Choroid plexus epithelial cell (primary cell): ENCODE results near the gene TMUB1.

Experiments used
- DNase-seq: peaks from one replicate; pipeline ENCODE4 v3.0.0-alpha.2; 2010; ENCODE audit warnings: low read depth
- H3K4me3 ChIP-seq: 2 replicates; pipeline ENCODE4 v1.5.1; 2011; ENCODE audit warnings: low read depth, mild to moderate bottlenecking, control low read depth, low read length, moderate library complexity
- TF ChIP-seq, protein P1 (sequence below): conservative IDR thresholded peaks from 2 replicates; pipeline ENCODE4 v1.5.1; 2011; ENCODE audit warnings: low read depth, mild to moderate bottlenecking, control low read depth, inconsistent platforms, low read length, moderate library complexity

Gene TMUB1

DNA sequence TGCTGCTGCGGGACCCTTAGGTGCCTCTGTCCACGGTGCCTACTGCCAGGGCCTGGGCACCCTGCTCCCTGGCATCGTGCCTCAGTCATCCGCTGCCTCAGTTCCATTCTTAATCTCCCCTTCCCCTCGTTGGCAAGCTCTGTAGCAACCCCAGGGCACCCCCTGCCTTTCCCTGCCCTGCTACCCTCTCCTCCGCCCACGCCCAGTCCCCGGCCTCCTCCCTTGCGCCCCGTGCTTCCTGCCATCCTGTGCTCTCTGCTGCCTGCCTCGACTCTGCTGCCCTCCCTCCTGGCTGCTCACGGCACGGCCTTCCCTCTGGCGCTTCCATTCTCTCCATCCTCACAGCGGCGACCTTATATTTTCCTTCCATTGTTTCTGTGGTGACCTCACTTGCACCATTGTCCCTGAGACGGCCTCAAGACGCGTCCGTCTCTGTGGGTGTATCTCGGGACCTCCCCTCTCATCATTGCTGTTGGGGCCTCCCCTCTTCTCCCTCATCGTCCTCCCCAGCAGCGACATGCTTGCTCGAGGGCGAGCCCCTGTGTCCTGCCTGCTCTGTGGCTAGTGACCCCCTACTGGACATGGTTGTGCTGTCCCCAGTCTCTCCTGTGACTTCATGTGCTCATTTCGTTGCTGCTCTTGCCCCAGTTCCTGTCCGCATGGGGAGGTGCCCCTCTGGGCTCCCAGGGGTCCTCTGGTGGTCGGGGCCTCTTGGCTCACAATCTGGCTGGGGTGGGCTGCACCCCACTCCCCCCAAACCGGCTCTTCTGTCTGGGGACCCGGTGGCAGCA is 38.3 kb upstream of the TMUB1 start:
- DNase-seq = no peak
- no peak overlapping the region for H3K4me3 ChIP-seq
- TF ChIP-seq, protein P1, sequence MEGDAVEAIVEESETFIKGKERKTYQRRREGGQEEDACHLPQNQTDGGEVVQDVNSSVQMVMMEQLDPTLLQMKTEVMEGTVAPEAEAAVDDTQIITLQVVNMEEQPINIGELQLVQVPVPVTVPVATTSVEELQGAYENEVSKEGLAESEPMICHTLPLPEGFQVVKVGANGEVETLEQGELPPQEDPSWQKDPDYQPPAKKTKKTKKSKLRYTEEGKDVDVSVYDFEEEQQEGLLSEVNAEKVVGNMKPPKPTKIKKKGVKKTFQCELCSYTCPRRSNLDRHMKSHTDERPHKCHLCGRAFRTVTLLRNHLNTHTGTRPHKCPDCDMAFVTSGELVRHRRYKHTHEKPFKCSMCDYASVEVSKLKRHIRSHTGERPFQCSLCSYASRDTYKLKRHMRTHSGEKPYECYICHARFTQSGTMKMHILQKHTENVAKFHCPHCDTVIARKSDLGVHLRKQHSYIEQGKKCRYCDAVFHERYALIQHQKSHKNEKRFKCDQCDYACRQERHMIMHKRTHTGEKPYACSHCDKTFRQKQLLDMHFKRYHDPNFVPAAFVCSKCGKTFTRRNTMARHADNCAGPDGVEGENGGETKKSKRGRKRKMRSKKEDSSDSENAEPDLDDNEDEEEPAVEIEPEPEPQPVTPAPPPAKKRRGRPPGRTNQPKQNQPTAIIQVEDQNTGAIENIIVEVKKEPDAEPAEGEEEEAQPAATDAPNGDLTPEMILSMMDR = no peak

DNA sequence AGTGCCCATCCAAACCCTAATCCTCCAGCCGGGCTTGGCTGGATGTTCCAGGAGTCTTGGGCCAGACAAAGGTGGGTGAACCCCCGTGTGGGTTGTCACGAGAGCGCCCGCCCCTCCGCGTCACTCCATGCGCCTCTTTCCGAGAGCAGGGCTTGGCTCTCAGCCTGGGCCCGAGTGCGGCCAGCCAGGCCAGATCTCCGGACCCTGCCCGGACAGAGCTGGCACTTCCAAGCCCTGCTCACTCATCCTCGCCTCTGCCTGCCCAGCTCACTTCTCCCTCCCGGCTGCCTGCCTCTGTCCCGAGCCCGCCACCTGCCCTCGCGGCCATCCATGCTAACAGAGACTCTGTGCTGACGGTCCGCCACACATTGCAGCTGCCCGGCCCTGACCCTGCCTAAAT is 37.6 kb upstream of the TMUB1 start:
- H3K4me3 ChIP-seq = no peak overlapping the region
- TF ChIP-seq, protein P1 = no peak
- DNase-seq = no peak

DNA sequence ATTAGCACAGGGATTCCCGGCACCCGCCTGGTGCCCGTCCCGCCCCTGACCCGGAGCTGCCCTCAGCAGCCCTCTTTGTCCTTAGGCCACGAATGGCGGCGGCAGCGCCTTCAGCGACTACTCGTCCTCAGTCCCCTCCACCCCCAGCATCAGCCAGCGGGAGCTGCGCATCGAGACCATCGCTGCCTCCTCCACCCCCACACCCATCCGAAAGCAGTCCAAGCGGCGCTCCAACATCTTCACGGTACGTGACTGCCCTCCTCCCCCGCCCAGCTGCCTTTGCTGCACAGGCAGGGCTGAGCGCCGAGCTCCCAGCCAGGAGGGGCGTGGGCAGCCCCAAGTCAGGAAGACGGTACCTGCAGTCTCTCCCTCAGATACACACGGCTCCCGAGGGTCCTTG is 36.6 kb upstream of the TMUB1 start:
- TF ChIP-seq, protein P1 = no peak
- no peak overlapping the region for H3K4me3 ChIP-seq
- no peak for DNase-seq

DNA sequence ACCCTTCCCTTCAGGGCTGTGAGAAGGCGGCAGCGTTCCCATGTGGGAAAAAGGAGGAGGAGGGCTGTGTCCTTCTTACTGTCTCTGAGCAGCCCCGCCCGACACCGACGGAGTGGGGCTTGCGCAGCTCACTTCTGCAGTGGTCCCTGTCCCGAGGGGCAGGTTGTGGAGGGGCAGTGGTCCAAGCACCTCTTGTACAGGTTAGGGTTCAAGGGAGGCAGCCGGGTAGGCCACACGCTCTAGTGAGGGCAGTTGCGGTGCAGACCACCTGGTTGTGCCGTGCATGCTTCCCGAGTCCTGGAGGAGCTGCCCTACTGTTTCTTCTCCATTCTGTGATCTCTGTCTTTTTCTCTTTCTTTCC is 35.7 kb upstream of the TMUB1 start:
- TF ChIP-seq, protein P1 = no peak
- no peak overlapping the region for H3K4me3 ChIP-seq
- DNase-seq = no peak

DNA sequence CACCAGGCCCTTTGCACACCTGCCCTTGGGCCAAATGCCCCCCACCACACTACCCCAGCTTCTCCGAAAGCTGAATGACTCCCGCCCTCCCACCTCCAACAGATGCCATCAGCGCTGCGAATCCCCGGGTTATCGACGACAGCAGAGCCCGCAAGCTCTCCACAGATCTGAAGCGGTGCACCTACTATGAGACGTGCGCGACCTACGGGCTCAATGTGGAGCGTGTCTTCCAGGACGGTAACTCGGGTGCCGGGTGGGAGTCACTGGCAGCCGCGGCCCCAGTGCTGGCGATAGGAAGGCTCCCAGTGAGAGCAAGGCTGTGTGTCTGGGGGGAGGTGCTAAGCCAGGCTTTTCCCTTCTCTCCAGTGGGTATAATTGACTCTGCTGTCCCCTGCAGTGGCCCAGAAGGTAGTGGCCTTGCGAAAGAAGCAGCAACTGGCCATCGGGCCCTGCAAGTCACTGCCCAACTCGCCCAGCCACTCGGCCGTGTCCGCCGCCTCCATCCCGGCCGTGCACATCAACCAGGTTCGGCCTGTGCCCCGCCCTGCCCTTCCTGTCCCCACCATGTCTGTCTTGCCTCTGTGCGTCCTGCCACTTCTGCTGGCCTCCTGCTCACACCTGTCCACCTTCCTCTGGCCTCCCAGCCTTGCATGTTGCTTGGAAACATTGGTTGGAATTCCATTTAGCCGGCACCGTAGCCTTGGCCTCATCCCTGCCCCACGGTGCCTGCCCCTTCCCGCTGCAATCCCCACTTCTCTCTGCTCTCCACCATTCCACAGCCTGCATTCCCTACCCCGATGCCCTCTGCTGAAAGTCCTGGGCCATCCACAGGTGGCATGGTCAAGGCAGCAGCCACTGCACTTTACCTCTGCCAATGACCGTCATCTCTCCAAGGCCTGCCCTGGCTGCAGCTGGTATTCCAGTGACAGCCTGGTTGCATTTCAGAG is 35.1 kb upstream of the TMUB1 start:
- no peak overlapping the region for H3K4me3 ChIP-seq
- TF ChIP-seq, protein P1 = no peak
- DNase-seq = no peak

DNA sequence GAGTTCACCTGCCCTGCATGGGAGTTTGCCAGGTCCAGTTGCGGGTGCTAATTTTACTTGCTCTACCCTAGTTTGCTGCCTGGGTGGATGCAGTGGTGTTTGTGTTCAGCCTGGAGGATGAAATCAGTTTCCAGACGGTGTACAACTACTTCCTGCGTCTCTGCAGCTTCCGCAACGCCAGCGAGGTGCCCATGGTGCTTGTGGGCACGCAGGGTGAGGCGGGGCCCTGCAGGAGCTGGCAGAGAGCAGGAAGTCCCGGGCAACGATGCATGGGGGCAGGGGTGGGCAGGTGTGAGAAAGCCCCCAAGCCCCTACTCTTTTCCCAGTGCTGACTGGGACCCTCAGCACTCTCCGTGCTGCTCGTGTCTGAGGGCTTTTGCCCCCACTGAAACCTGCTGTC is 34.3 kb upstream of the TMUB1 start:
- TF ChIP-seq, protein P1 = no peak
- DNase-seq = no peak
- no peak overlapping the region for H3K4me3 ChIP-seq
